Measurements from ENCODE around the gene OLFML2B. TPM values are rescaled to one million over a fixed set of nuclear protein-coding genes. Genes with fewer than 3 reads are reported as not detected.

OLFML2B gene
- total RNA-seq, 4 donors from 2014 or later, result 0.70 to 2.5 (median 1.9) TPM

- DNase-seq, result no peak
- no peaks in the 10 kb centered on the region for H3K9me3 ChIP-seq
- H3K27me3 ChIP-seq, result no peaks in the 10 kb centered on the region
- peak overlapping the region in 2 of 4 donors; percentile 2 to 31 for H3K27ac ChIP-seq
- no peaks in the 10 kb centered on the region for H3K4me1 ChIP-seq
- no peaks in the 10 kb centered on the region for H3K36me3 ChIP-seq
- no peak overlapping the region for H3K4me3 ChIP-seq
- TF ChIP-seq CTCF (IDR thresholded peaks at IDR 0.05), result no peak
- TF ChIP-seq POLR2A (IDR thresholded peaks at IDR 0.05), result no peak
These were observed 19.2 kb downstream of the OLFML2B start for GRCh38 chr1:162004441-162004950.

GRCh38 chr1:162003830-162004215, 19.8 kb downstream of the OLFML2B start:
- no peak for DNase-seq
- Histone ChIP-seq H3K4me3 (no peak overlapping the region), H3K27ac (peak overlapping the region in 1 of 4 donors; percentile 2)

GRCh38 chr1:162003061-162003829, 20.4 kb downstream of the OLFML2B start:
- TF ChIP-seq POLR2A (IDR thresholded peaks at IDR 0.05), result no peak
- no peak for TF ChIP-seq CTCF (IDR thresholded peaks at IDR 0.05)
- DNase-seq, result no peak
- H3K4me3 ChIP-seq, result no peak overlapping the region
- H3K27ac ChIP-seq, result peak overlapping the region in 3 of 4 donors; percentile 5 to 58 (median 12)
- no peaks in the 10 kb centered on the region for H3K4me1 ChIP-seq
- H3K36me3 ChIP-seq, result no peaks in the 10 kb centered on the region
- H3K9me3 ChIP-seq, result no peaks in the 10 kb centered on the region
- no peaks in the 10 kb centered on the region for H3K27me3 ChIP-seq

More at GRCh38 chr1:162003830-162004215, 19.8 kb downstream of the OLFML2B start:
- TF ChIP-seq CTCF (IDR thresholded peaks at IDR 0.05) (no peak), POLR2A (IDR thresholded peaks at IDR 0.05) (no peak)
- H3K9me3 ChIP-seq, result no peaks in the 10 kb centered on the region
- H3K4me1 ChIP-seq, result no peaks in the 10 kb centered on the region
- H3K27me3 ChIP-seq, result no peaks in the 10 kb centered on the region
- no peaks in the 10 kb centered on the region for H3K36me3 ChIP-seq

- no peak for TF ChIP-seq POLR2A (IDR thresholded peaks at IDR 0.05)
- TF ChIP-seq CTCF (IDR thresholded peaks at IDR 0.05), result no peak
- Histone ChIP-seq H3K4me1 (no peaks in the 10 kb centered on the region), H3K9me3 (no peaks in the 10 kb centered on the region), H3K36me3 (no peaks in the 10 kb centered on the region), H3K4me3 (no peak overlapping the region), H3K27me3 (no peaks in the 10 kb centered on the region), H3K27ac (no peak overlapping the region)
- no peak for DNase-seq
These were observed 23.6 kb downstream of the OLFML2B start for GRCh38 chr1:162000053-162000420.

- no peaks in the 10 kb centered on the region for H3K27me3 ChIP-seq
- no peaks in the 10 kb centered on the region for H3K4me1 ChIP-seq
- TF ChIP-seq CTCF (IDR thresholded peaks at IDR 0.05) (no peak), POLR2A (IDR thresholded peaks at IDR 0.05) (no peak)
- no peak overlapping the region for H3K27ac ChIP-seq
- no peak overlapping the region for H3K4me3 ChIP-seq
- no peak for DNase-seq
- H3K36me3 ChIP-seq, result no peaks in the 10 kb centered on the region
- H3K9me3 ChIP-seq, result no peaks in the 10 kb centered on the region
These were observed 24.2 kb downstream of the OLFML2B start for GRCh38 chr1:161999301-162000052.

Data from Peyer's patch (tissue), 4 donors.